Measurements from ENCODE around the gene TBC1D22A. TPM values are rescaled to one million over a fixed set of nuclear protein-coding genes. Genes with fewer than 3 reads are reported as not detected.

The TBC1D22A gene
- total and polyA plus RNA-seq, 2 experiments from 2014 or later, result 9.6 to 13.3 TPM

DNA sequence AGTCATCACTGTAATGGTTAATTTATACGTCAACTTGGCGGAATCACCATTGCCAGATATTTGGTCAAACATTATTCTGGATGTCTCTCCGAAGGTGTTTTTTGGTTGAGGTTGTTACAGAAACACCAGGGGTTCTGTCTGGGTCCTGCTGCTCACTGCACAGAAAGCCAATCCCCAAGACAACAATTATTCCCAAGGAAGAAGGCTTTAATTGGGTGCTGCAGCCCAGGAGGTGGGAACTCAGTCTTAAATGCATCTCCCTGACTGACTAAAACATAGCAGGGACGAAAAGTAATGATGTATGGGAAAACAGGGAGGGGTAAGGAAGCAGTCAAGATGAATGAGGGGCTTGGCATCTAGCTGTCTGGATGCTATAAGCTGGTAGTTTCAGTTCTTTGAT is 331.3 kb downstream of the TBC1D22A start:
- H3K9me3 Mint-ChIP-seq, result peaks cover 13% of the 10 kb centered on the region
- H3K27ac ChIP-seq (ENCODE audit: low read depth), result no peak overlapping the region
- H3K27me3 Mint-ChIP-seq (ENCODE audit: insufficient read depth, low read depth, poor library complexity), result peaks cover 3% of the 10 kb centered on the region

More for the DNA sequence above, 331.3 kb downstream of the TBC1D22A start:
- no peaks in the 10 kb centered on the region for H3K36me3 ChIP-seq (ENCODE audit: insufficient read depth)
- Mint-ChIP-seq H3K36me3 (ENCODE audit: low read depth) (peaks cover 10% of the 10 kb centered on the region; the same call in 1 of the 3 replicates), H3K27ac (no peak overlapping the region), H3K4me1 (peaks cover 34% of the 10 kb centered on the region), H3K4me3 (no peak overlapping the region)
- no peak overlapping the region for H2AFZ ChIP-seq
- TF ChIP-seq, protein P1, sequence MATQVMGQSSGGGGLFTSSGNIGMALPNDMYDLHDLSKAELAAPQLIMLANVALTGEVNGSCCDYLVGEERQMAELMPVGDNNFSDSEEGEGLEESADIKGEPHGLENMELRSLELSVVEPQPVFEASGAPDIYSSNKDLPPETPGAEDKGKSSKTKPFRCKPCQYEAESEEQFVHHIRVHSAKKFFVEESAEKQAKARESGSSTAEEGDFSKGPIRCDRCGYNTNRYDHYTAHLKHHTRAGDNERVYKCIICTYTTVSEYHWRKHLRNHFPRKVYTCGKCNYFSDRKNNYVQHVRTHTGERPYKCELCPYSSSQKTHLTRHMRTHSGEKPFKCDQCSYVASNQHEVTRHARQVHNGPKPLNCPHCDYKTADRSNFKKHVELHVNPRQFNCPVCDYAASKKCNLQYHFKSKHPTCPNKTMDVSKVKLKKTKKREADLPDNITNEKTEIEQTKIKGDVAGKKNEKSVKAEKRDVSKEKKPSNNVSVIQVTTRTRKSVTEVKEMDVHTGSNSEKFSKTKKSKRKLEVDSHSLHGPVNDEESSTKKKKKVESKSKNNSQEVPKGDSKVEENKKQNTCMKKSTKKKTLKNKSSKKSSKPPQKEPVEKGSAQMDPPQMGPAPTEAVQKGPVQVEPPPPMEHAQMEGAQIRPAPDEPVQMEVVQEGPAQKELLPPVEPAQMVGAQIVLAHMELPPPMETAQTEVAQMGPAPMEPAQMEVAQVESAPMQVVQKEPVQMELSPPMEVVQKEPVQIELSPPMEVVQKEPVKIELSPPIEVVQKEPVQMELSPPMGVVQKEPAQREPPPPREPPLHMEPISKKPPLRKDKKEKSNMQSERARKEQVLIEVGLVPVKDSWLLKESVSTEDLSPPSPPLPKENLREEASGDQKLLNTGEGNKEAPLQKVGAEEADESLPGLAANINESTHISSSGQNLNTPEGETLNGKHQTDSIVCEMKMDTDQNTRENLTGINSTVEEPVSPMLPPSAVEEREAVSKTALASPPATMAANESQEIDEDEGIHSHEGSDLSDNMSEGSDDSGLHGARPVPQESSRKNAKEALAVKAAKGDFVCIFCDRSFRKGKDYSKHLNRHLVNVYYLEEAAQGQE (IDR thresholded peaks at IDR 0.05; ENCODE audit: unreplicated experiment), result no peak
- TF ChIP-seq POLR2AphosphoS5 (IDR thresholded peaks at IDR 0.05; ENCODE audit: low read depth), result no peak
- TF ChIP-seq, protein P2, sequence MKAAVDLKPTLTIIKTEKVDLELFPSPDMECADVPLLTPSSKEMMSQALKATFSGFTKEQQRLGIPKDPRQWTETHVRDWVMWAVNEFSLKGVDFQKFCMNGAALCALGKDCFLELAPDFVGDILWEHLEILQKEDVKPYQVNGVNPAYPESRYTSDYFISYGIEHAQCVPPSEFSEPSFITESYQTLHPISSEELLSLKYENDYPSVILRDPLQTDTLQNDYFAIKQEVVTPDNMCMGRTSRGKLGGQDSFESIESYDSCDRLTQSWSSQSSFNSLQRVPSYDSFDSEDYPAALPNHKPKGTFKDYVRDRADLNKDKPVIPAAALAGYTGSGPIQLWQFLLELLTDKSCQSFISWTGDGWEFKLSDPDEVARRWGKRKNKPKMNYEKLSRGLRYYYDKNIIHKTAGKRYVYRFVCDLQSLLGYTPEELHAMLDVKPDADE (IDR thresholded peaks at IDR 0.05), result no peak
- TF ChIP-seq, protein P3, sequence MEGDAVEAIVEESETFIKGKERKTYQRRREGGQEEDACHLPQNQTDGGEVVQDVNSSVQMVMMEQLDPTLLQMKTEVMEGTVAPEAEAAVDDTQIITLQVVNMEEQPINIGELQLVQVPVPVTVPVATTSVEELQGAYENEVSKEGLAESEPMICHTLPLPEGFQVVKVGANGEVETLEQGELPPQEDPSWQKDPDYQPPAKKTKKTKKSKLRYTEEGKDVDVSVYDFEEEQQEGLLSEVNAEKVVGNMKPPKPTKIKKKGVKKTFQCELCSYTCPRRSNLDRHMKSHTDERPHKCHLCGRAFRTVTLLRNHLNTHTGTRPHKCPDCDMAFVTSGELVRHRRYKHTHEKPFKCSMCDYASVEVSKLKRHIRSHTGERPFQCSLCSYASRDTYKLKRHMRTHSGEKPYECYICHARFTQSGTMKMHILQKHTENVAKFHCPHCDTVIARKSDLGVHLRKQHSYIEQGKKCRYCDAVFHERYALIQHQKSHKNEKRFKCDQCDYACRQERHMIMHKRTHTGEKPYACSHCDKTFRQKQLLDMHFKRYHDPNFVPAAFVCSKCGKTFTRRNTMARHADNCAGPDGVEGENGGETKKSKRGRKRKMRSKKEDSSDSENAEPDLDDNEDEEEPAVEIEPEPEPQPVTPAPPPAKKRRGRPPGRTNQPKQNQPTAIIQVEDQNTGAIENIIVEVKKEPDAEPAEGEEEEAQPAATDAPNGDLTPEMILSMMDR (conservative IDR thresholded peaks at IDR 0.05; ENCODE audit: low read depth in 2 of 2), result no peak
- TF ChIP-seq ZNF114 (CRISPR knock-in tag; IDR thresholded peaks at IDR 0.05), result no peak
- TF ChIP-seq NANOG (IDR thresholded peaks at IDR 0.05; ENCODE audit: borderline replicate concordance), result no peak
- no peak for TF ChIP-seq EZH2 (IDR thresholded peaks at IDR 0.05; ENCODE audit: low read depth, unreplicated experiment)
- TF ChIP-seq, protein P4, sequence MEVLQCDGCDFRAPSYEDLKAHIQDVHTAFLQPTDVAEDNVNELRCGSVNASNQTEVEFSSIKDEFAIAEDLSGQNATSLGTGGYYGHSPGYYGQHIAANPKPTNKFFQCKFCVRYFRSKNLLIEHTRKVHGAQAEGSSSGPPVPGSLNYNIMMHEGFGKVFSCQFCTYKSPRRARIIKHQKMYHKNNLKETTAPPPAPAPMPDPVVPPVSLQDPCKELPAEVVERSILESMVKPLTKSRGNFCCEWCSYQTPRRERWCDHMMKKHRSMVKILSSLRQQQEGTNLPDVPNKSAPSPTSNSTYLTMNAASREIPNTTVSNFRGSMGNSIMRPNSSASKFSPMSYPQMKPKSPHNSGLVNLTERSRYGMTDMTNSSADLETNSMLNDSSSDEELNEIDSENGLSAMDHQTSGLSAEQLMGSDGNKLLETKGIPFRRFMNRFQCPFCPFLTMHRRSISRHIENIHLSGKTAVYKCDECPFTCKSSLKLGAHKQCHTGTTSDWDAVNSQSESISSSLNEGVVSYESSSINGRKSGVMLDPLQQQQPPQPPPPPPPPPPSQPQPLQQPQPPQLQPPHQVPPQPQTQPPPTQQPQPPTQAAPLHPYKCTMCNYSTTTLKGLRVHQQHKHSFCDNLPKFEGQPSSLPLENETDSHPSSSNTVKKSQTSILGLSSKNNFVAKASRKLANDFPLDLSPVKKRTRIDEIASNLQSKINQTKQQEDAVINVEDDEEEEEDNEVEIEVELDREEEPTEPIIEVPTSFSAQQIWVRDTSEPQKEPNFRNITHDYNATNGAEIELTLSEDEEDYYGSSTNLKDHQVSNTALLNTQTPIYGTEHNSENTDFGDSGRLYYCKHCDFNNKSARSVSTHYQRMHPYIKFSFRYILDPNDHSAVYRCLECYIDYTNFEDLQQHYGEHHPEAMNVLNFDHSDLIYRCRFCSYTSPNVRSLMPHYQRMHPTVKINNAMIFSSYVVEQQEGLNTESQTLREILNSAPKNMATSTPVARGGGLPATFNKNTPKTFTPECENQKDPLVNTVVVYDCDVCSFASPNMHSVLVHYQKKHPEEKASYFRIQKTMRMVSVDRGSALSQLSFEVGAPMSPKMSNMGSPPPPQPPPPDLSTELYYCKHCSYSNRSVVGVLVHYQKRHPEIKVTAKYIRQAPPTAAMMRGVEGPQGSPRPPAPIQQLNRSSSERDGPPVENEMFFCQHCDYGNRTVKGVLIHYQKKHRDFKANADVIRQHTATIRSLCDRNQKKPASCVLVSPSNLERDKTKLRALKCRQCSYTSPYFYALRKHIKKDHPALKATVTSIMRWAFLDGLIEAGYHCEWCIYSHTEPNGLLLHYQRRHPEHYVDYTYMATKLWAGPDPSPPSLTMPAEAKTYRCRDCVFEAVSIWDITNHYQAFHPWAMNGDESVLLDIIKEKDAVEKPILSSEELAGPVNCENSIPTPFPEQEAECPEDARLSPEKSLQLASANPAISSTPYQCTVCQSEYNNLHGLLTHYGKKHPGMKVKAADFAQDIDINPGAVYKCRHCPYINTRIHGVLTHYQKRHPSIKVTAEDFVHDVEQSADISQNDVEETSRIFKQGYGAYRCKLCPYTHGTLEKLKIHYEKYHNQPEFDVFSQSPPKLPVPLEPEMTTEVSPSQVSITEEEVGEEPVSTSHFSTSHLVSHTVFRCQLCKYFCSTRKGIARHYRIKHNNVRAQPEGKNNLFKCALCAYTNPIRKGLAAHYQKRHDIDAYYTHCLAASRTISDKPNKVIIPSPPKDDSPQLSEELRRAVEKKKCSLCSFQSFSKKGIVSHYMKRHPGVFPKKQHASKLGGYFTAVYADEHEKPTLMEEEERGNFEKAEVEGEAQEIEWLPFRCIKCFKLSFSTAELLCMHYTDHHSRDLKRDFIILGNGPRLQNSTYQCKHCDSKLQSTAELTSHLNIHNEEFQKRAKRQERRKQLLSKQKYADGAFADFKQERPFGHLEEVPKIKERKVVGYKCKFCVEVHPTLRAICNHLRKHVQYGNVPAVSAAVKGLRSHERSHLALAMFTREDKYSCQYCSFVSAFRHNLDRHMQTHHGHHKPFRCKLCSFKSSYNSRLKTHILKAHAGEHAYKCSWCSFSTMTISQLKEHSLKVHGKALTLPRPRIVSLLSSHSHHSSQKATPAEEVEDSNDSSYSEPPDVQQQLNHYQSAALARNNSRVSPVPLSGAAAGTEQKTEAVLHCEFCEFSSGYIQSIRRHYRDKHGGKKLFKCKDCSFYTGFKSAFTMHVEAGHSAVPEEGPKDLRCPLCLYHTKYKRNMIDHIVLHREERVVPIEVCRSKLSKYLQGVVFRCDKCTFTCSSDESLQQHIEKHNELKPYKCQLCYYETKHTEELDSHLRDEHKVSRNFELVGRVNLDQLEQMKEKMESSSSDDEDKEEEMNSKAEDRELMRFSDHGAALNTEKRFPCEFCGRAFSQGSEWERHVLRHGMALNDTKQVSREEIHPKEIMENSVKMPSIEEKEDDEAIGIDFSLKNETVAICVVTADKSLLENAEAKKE (CRISPR knock-in tag; IDR thresholded peaks at IDR 0.05), result no peak
- no peak for TF ChIP-seq JUNB (IDR thresholded peaks at IDR 0.05; ENCODE audit: unreplicated experiment)
- no peak for TF ChIP-seq EZH2phosphoT487 (IDR thresholded peaks at IDR 0.05; ENCODE audit: unreplicated experiment)
- no peak for TF ChIP-seq CREB1 (CRISPR knock-in tag; IDR thresholded peaks at IDR 0.05; ENCODE audit: low read depth)
- no peak for TF ChIP-seq ZNF331 (CRISPR knock-in tag; IDR thresholded peaks at IDR 0.05; ENCODE audit: low read depth)
- TF ChIP-seq STAT1 (IDR thresholded peaks at IDR 0.05; ENCODE audit: unreplicated experiment), result no peak
- H3K27me3 ChIP-seq (ENCODE audit: insufficient read depth), result no peaks in the 10 kb centered on the region
- 0 out of 2 replicates have a peak, but pooled peaks cover 4% of the 10 kb centered on the region for H4K20me1 ChIP-seq (replicated peaks; ENCODE audit: insufficient read depth)
- no peaks in the 10 kb centered on the region for H3K9me2 ChIP-seq (ENCODE audit: insufficient read depth)
- no peak overlapping the region for H3K4me3 ChIP-seq
- DNase-seq (ENCODE audit: low spot score) (no peak), ATAC-seq (no peak)
- H3K79me2 ChIP-seq (replicated peaks; ENCODE audit: insufficient read depth), result no peaks in the 10 kb centered on the region
- no peaks in the 10 kb centered on the region for H3F3A ChIP-seq (replicated peaks; ENCODE audit: low read depth)
- no peak overlapping the region for H3K4me2 ChIP-seq
- peaks cover 21% of the 10 kb centered on the region; the same call in 1 of the 2 replicates for H3K4me1 ChIP-seq (ENCODE audit: insufficient read depth)
